Measurements from ENCODE around the gene PERM1.

GRCh38 chr1:966704-967300 lies 15.1 kb downstream of the PERM1 start:
- no peak for TF ChIP-seq CTCF (IDR thresholded peaks at IDR 0.05)
- TF ChIP-seq POLR2A (IDR thresholded peaks at IDR 0.05) = peak in 1 of 2 donors; percentile 20

Measured in Peyer's patch (tissue), 4 donors.